Measurements from ENCODE around the gene EEF2.

EEF2 gene

DNA sequence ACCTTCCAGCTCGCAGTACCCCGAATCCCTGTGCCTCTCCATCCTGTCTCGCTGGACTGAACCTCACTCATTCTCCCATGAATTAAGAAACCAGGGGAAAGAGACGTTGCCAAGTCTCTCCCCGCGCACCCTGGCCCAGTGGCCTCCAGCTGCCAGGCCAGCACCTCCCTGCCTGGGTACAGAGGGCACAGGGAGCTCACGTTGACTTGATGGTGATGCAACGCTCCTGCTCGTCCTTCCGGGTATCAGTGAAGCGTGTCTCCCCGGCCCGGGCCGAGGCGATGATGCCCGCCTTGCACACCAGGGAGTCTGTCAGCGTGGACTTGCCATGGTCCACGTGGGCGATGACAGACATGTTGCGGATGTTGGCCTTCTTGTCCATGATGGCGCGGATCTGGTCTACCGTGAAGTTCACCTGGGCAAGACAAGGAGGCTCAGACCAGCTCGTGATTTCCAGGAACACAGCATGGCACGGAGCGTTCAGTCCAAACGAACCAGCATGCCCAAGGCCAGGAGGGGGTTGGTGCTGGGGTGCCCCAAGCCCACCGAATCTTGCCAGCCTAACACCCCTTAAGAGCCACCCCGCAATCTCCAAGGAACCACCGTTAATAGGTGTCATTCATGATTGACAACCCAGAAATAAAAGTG lies 1.2 kb downstream of the EEF2 start:
- H3K4me1 Mint-ChIP-seq (ENCODE audit: low read depth): peaks cover 48% of the 10 kb centered on the region
- intact Hi-C loops (cut with micrococcal nuclease): loop anchor here (10.0 kb wide), 1 partner anchor 221 kb away; no protein-coding TSS in a partner anchor
- H3K27ac Mint-ChIP-seq: peak overlapping the region; percentile 92
- H3K36me3 Mint-ChIP-seq (ENCODE audit: low read depth): peaks cover 63% of the 10 kb centered on the region
- no peaks in the 10 kb centered on the region for H3K9me3 Mint-ChIP-seq
- H3K27me3 Mint-ChIP-seq: peaks cover 2% of the 10 kb centered on the region
- peak overlapping the region; percentile 90 for H3K4me3 Mint-ChIP-seq

DNA sequence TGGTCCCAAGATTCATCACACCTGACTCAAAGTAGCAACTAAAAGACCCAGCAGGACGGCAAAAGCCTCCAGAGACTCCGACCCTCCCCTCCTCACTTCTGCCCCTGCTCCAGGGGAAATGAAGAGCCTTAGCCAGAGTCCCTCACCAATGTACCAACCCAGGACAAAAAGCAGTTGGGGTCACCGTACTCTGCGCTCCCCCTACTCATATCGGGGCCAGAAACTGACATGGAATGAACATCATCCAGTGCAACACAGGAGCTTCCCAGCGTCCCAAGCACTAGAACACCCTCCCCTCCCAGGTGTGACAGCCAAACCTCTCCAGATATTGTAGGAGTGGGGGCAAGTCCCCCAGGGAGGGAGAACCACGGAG lies 1.7 kb downstream of the EEF2 start:
- Mint-ChIP-seq H3K27ac (peak overlapping the region; percentile 92), H3K27me3 (peaks cover 2% of the 10 kb centered on the region), H3K9me3 (no peaks in the 10 kb centered on the region), H3K36me3 (ENCODE audit: low read depth) (peaks cover 68% of the 10 kb centered on the region), H3K4me3 (peak overlapping the region; percentile 90), H3K4me1 (ENCODE audit: low read depth) (peaks cover 48% of the 10 kb centered on the region)
- intact Hi-C loops (cut with micrococcal nuclease): loop anchor here (10.0 kb wide), 1 partner anchor 221 kb away; no protein-coding TSS in a partner anchor

DNA sequence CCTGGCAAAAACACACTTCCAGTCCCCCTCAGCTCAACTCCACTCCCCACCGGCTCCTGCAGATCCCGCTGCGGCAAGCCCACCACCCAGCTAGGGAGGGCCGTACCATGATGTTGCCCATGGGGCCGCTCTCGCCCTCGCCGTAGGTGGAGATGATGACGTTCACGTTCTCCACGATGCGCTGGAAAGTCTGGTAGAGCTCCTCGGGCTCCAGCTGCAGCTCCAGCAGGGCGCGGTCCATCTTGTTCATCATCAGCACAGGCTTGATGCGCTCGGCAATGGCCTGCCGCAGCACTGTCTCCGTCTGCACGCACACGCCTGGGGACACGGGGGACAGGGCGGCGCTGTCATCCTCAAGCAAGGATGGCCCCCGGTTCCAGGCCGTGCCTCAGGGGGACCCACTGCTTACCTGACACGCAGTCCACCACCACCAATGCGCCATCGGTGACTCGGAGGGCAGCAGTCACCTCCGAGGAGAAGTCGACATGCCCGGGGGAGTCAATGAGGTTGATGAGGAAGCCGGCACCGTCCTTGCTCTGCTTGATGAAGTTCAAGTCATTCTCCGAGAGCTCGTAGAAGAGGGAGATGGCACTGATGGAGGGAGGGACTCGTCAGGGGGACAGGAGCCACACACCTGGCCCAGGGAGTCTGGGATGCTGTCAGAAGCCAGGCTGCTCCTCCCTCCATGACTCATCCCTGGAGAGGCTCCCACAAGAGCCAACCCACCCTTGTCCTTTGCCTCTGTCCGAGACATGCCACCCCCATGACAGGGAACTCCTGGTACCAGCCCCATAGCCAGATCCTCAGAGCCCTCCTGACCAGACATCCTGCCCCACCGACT lies 2.3 kb downstream of the EEF2 start:
- Mint-ChIP-seq H3K4me1 (ENCODE audit: low read depth) (peaks cover 48% of the 10 kb centered on the region), H3K27me3 (peaks cover 2% of the 10 kb centered on the region), H3K27ac (peak overlapping the region; percentile 92), H3K36me3 (ENCODE audit: low read depth) (peaks cover 74% of the 10 kb centered on the region), H3K9me3 (no peaks in the 10 kb centered on the region), H3K4me3 (peak overlapping the region; percentile 2)
- intact Hi-C loops (cut with micrococcal nuclease): loop anchor here (10.0 kb wide), 1 partner anchor 222 kb away; no protein-coding TSS in a partner anchor

DNA sequence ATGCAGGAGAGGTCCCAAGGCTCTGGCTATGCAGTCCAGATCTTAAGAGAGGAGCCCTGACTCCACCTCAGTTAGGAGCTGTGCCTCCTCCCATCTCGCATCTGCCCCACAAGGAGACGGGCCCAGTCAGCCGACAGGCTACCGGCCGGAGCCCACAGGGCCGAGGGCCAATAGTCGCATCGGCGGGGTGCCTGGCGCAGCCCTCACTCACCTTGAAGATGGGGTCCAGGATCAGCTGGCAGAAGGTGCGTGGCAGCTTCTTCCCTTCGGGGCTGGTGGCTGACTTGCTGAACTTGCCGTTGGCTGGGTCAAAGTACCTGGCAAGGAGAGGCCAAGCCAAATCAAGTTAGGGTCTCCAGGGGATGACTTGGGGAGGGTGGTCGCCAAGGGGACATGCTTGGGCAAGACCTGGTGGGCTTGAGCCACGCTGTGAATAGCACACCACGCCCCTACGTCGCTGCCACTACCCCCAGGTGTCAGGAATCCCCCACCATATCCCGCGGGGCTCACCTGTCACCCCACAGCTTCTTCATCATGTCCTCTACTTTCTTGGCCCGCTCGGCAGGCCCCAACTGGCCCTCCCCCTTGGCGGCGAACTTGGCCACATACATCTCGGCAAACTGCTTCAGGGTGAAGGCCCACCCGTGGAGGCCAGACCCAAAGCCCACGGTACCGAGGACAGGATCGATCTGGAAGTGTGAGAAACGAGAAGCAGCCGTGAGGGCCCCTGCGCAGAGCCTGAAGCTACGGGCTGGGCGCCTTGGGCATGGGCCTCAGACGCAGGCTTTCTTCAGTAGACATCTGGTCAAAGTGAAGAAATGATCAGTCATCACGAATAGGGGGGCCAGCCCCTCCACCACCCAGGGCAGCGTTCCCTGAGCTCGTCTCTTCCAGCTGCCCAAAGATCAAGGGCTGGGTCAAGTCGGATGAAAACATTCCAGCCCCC lies 3.3 kb downstream of the EEF2 start:
- peaks cover 53% of the 10 kb centered on the region for H3K4me1 Mint-ChIP-seq (ENCODE audit: low read depth)
- no peak overlapping the region for H3K27ac Mint-ChIP-seq
- peaks cover 83% of the 10 kb centered on the region for H3K36me3 Mint-ChIP-seq (ENCODE audit: low read depth)
- peaks cover 2% of the 10 kb centered on the region for H3K27me3 Mint-ChIP-seq
- intact Hi-C loops (cut with micrococcal nuclease): loop anchor here (10.0 kb wide), 1 partner anchor 223 kb away; no protein-coding TSS in a partner anchor
- H3K9me3 Mint-ChIP-seq: no peaks in the 10 kb centered on the region
- no peak overlapping the region for H3K4me3 Mint-ChIP-seq

DNA sequence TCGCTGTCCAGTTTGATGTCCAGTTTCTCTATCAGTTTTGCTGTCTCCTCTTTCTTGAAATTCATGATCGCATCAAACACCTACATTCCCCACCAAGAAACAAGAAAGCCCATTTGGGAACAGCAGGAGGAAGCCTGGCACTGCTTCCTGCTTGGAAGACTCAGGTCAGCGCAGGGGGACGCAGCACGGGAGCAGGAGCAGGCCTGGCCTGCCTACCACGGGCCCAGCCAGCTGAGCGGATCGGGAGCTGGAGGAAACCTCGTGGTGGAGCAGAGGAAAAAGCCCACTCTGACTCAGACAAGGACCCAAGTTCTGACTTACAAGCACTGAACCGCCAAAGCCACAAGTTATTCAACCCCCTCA lies 3.9 kb downstream of the EEF2 start:
- H3K36me3 Mint-ChIP-seq (ENCODE audit: low read depth): peaks cover 90% of the 10 kb centered on the region
- intact Hi-C loops (cut with micrococcal nuclease): loop anchor here (10.0 kb wide), 1 partner anchor 223 kb away; no protein-coding TSS in a partner anchor

DNA sequence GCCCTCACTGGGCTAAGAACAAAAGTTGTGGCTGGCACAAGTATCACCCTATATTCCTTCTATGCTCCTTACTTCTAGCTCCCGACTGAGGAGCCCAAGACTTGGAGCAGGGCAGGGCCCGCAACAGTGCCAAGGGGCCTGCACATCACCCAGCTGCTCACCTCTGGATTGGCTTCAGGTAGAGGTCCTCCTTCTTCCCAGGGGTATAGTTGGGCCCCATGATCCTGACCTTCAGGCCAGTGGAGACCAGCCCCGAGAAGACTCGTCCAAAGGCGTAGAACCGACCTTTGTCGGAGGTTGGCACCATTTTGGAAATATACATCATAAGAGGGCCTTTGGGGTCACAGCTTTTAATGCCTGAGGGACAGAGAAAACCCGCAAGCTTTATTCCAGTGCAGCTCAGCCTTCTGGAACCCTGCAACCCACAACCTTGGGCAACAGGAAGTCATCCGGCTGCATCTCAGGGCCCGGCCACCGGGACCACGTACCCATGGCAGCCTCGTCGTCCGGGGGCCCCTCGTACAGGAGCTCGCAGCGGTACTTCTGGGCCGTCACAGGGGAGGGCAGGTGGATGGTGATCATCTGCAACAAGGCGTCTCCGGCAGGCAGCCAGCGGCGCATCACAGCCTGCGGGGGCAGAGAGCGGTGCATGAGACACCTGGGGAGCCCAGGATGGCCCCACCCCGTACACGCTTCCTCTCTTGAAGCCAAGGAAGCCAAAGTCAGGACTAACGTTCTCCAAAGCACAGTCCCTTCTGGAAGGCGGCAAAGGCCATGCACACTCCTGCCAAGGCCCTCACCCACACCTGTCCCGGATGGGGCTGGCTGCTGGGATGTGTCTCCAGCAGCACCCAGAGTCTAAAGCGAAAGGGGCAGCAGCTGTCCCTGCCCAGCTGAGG lies 4.7 kb downstream of the EEF2 start:
- H3K4me1 Mint-ChIP-seq (ENCODE audit: low read depth): peaks cover 48% of the 10 kb centered on the region
- peaks cover 97% of the 10 kb centered on the region for H3K36me3 Mint-ChIP-seq (ENCODE audit: low read depth)
- no peak overlapping the region for H3K27ac Mint-ChIP-seq

More for the DNA sequence above, 3.9 kb downstream of the EEF2 start:
- H3K27me3 Mint-ChIP-seq: no peaks in the 10 kb centered on the region
- H3K9me3 Mint-ChIP-seq: no peaks in the 10 kb centered on the region
- no peak overlapping the region for H3K27ac Mint-ChIP-seq
- H3K4me1 Mint-ChIP-seq (ENCODE audit: low read depth): peaks cover 50% of the 10 kb centered on the region
- no peak overlapping the region for H3K4me3 Mint-ChIP-seq

DNA sequence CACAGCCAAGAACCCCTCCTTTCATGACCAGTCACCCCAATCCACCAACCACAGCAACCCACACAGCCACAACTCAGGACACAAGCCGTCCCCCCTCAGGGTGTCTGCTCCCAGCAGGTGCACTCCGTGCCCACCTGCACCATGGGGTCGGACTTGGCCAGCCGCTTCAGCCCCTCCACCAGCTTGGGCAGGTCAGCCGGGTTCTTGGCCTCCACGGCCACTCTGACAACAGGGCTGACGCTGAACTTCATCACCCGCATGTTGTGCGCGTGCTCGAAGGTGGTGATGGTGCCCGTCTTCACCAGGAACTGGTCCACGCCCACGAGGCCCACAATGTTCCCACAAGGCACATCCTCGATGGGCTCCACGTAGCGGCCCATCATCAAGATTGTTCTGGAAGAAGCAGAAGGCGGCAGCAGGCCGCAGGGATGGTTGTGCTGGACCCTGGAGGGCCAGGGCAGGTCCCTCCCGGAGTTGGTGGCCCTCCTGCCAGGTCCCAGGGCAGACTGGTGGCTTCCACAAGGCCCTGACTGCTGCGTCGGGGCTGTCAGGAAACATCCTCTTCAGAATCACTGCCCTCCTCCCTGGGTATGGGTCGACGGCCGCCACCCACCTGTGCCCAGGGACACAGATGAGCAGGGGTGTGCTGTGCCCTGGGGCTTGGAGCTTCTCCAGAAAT lies 5.5 kb downstream of the EEF2 start:
- intact Hi-C loops (cut with micrococcal nuclease): loop anchor here (10.0 kb wide), 1 partner anchor 225 kb away; no protein-coding TSS in a partner anchor
- no peaks in the 10 kb centered on the region for H3K9me3 Mint-ChIP-seq
- no peak overlapping the region for H3K27ac Mint-ChIP-seq
- H3K27me3 Mint-ChIP-seq: no peaks in the 10 kb centered on the region
- peaks cover 98% of the 10 kb centered on the region for H3K36me3 Mint-ChIP-seq (ENCODE audit: low read depth)
- no peak overlapping the region for H3K4me3 Mint-ChIP-seq
- H3K4me1 Mint-ChIP-seq (ENCODE audit: low read depth): peaks cover 48% of the 10 kb centered on the region

More for the DNA sequence above, 4.7 kb downstream of the EEF2 start:
- Mint-ChIP-seq H3K27me3 (no peaks in the 10 kb centered on the region), H3K4me3 (no peak overlapping the region), H3K9me3 (no peaks in the 10 kb centered on the region)
- intact Hi-C loops (cut with micrococcal nuclease): loop anchor here (10.0 kb wide), 1 partner anchor 224 kb away; no protein-coding TSS in a partner anchor

DNA sequence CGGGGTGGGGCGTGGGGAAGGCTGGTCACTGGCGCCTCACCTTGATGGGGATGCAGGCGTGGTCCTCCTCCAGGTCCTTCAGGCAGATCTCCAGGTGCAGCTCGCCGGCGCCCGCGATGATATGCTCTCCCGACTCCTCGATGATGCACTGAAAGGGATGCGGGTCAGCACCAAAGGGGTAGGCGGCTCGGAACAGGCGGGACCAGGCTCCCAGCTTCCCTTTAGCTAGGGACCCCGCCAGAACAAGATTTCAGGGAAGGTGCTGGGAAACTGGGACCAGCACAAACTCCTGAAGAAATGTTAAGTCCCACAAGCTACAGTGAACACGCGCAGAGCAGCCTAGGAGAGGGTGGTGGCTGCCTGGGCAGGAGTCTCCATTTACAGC lies 6.0 kb downstream of the EEF2 start:
- Mint-ChIP-seq H3K27ac (no peak overlapping the region), H3K4me3 (no peak overlapping the region), H3K36me3 (ENCODE audit: low read depth) (peaks cover 93% of the 10 kb centered on the region), H3K27me3 (no peaks in the 10 kb centered on the region), H3K4me1 (ENCODE audit: low read depth) (peaks cover 45% of the 10 kb centered on the region), H3K9me3 (no peaks in the 10 kb centered on the region)
- intact Hi-C loops (cut with micrococcal nuclease): no loop called here

DNA sequence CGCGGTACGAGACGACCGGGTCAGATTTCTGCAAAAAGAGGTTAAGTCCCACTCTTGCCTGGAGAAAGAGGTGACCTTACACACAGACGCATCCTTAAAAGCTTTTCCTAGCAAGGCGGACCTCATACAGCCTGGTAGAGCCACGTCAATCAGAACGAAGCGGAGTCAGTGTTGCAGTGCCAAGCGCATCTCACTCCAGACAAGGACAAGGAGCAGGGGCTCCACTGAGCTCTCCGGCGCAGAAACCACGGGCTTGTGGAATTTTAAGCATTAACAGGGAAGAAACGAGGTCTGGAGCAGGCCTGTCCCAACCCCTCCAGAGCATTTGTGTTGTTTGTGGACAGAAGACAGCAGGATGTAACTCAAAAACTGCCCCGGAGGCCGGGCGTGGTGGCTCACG lies 7.1 kb downstream of the EEF2 start:
- H3K36me3 Mint-ChIP-seq (ENCODE audit: low read depth): peaks cover 81% of the 10 kb centered on the region
- H3K27me3 Mint-ChIP-seq: no peaks in the 10 kb centered on the region
- no peaks in the 10 kb centered on the region for H3K9me3 Mint-ChIP-seq
- peaks cover 34% of the 10 kb centered on the region for H3K4me1 Mint-ChIP-seq (ENCODE audit: low read depth)
- H3K27ac Mint-ChIP-seq: no peak overlapping the region
- no peak overlapping the region for H3K4me3 Mint-ChIP-seq
- intact Hi-C loops (cut with micrococcal nuclease): no loop called here

DNA sequence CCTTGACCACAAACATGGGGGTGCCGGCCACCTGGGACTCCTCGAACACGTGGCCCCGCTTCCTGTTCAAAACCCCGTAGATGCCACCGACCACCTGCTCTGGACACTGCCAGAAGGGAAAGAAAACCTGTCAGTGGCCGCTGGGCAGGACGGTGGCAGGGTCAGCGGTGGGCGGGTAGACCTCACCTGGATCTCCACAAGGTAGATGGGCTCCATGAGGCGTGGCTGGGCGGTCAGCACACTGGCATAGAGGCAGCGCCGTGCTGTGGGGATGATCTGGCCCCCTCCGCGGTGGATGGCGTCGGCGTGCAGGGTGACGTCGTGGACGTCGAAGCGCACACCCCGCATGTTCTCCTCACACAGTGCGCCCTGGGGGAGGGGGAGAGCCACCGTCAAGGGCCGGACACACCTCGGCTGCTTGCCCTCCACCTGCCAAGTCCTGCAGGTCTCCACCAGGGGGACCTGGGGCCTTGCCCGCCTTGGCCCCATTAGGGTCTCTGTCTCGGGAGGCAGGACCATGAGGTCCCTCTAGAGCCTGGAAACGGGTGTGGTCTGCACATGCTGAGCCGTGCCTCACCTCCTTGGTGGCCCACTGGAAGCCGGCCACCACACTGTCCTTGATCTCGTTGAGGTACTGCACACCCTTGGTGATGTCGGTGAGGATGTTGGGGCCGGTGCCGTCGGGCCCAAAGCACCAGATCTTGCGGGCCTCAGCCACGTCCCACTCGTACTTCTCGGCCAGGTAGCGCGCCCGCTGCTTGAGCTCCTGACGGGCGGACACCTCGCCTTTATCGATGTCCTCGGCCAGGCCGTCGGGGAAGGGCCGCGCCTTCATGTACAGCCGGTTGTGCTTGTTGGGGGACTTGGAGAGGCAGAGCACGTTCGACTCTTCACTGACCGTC lies 7.8 kb downstream of the EEF2 start:
- Mint-ChIP-seq H3K4me1 (ENCODE audit: low read depth) (peaks cover 27% of the 10 kb centered on the region), H3K27ac (no peak overlapping the region), H3K27me3 (no peaks in the 10 kb centered on the region), H3K4me3 (no peak overlapping the region), H3K36me3 (ENCODE audit: low read depth) (peaks cover 75% of the 10 kb centered on the region), H3K9me3 (no peaks in the 10 kb centered on the region)
- intact Hi-C loops (cut with micrococcal nuclease): no loop called here

DNA sequence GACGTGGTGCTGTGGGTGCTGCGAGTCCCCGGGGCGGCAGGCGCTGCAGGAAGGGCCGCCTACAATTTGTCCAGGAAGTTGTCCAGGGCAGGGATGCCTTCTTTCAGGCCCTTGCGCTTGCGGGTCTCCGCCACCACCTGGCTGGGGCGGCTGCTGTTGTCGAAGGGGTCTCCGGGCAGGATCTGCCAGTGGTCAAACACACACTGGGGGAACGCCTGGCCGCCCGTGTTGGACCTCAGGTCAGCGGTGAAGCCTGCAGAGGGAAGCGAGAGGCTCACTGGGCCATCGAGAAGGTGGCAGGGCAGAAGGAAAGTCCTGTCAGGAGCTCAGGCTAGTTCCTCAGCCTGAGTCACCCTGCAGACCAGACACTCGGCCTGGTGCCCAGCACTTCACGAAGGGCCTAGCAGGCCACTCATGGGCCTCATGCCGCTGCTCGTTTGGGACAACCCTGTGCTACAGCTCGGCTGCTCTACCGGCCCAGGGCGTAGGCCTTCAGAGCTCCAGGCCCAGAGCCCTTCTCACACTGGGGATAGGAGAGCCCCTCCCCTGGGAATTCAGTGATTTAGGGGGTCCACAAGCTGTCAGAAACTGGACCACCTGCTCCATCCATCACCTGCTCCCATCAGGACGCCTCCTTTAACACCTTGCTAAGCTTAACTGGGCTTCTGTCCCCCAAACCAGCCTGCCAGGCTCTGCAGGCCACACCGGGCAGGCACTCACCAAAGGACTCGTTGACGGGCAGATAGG lies 8.6 kb downstream of the EEF2 start:
- H3K4me1 Mint-ChIP-seq (ENCODE audit: low read depth): peaks cover 25% of the 10 kb centered on the region
- no peak overlapping the region for H3K27ac Mint-ChIP-seq
- intact Hi-C loops (cut with micrococcal nuclease): no loop called here
- H3K27me3 Mint-ChIP-seq: no peaks in the 10 kb centered on the region
- peaks cover 67% of the 10 kb centered on the region for H3K36me3 Mint-ChIP-seq (ENCODE audit: low read depth)
- H3K9me3 Mint-ChIP-seq: no peaks in the 10 kb centered on the region
- no peak overlapping the region for H3K4me3 Mint-ChIP-seq
